ENCODE data around the gene RPUSD3. TPM values are rescaled to one million over a fixed set of nuclear protein-coding genes. Genes with fewer than 3 reads are reported as not detected.

The RPUSD3 gene
- total RNA-seq (10 to 100 TPM; 12.4 to 19.1 (median 14.5) TPM), polyA plus RNA-seq (10 to 100 TPM; 20.4 to 20.6 TPM)

GRCh38 chr3:9843715-9844438, at the start of gene RPUSD3:
Gene RPUSD3 (minus strand): TSS chr3:9844008. CDS start chr3:9843990, 18 bp downstream.
- FAIRE-seq (no peak), DNase-seq (peak; percentile 95 to 100 (median 99)), ATAC-seq (peak; percentile 99 to 100 (median 100))
- peaks cover 0 to 7% (median 5%) of the 10 kb centered on the region in 3 donors for H3K4me1 ChIP-seq
- intact Hi-C loops (cut with DNase I), result no loop called here
- H3K27me3 ChIP-seq, result no peaks in the 10 kb centered on the region
- H3K27ac ChIP-seq, result peak within 1 kb of the TSS; percentile 9 to 64 (median 59)
- H3K4me3 ChIP-seq, result peak within 1 kb of the TSS; percentile 40 to 64 (median 60)
- H3K36me3 ChIP-seq, result peaks cover 0 to 15% (median 0%) of the 10 kb centered on the region in 3 donors
- WGBS, 2 donors, result 0% methylated on average over 39 to 42 of the region's 42 CpGs
- no peaks in the 10 kb centered on the region for H3K9me3 ChIP-seq
- TF ChIP-seq CTCF (IDR thresholded peaks at IDR 0.05), result no peak

- FAIRE-seq, result no peak
Measured at GRCh38 chr3:9891072-9891622, 47.3 kb upstream of the RPUSD3 start.

GRCh38 chr3:9890249-9891071, 46.7 kb upstream of the RPUSD3 start, which contains the start of gene JAGN1:
Gene JAGN1 (plus strand): TSS chr3:9890610. CDS start chr3:9890723, 113 bp downstream.
- H3K36me3 ChIP-seq, result peaks cover 0 to 5% (median 0%) of the 10 kb centered on the region in 3 donors
- intact Hi-C loops (cut with DNase I), result no loop called here
- TF ChIP-seq CTCF (IDR thresholded peaks at IDR 0.05), result no peak
- peak within 1 kb of the TSS; percentile 49 to 94 (median 88) for H3K27ac ChIP-seq
- peaks cover 0 to 11% (median 3%) of the 10 kb centered on the region in 3 donors for H3K4me1 ChIP-seq
- no peaks in the 10 kb centered on the region for H3K27me3 ChIP-seq
- FAIRE-seq (no peak), ATAC-seq (peak; percentile 98 to 99 (median 98)), DNase-seq (peak; percentile 84 to 95 (median 88))
- WGBS, 2 donors, result 0% methylated on average over 59 to 62 of the region's 62 CpGs
- H3K9me3 ChIP-seq, result no peaks in the 10 kb centered on the region
- H3K4me3 ChIP-seq, result peak within 1 kb of the TSS; percentile 66 to 99 (median 98)

More at GRCh38 chr3:9891072-9891622, 47.3 kb upstream of the RPUSD3 start:
- intact Hi-C loops (cut with DNase I), result no loop called here
- WGBS, 2 donors, result 4 to 5% methylated on average over 12 of the region's 12 CpGs
- Histone ChIP-seq H3K36me3 (peaks cover 0 to 5% (median 0%) of the 10 kb centered on the region in 3 donors), H3K4me1 (peaks cover 0 to 11% (median 3%) of the 10 kb centered on the region in 3 donors), H3K9me3 (no peaks in the 10 kb centered on the region), H3K27me3 (no peaks in the 10 kb centered on the region), H3K4me3 (peak overlapping the region; percentile 66 to 99 (median 98)), H3K27ac (peak overlapping the region; percentile 49 to 94 (median 88))
- no peak for ATAC-seq
- TF ChIP-seq CTCF (IDR thresholded peaks at IDR 0.05), result no peak
- DNase-seq, result no peak

GRCh38 chr3:9889405-9889804, 45.6 kb upstream of the RPUSD3 start:
- no peak for TF ChIP-seq CTCF (IDR thresholded peaks at IDR 0.05)
- Histone ChIP-seq H3K4me3 (no peak overlapping the region), H3K27ac (no peak overlapping the region), H3K9me3 (no peaks in the 10 kb centered on the region), H3K36me3 (peaks cover 0 to 5% (median 0%) of the 10 kb centered on the region in 3 donors), H3K27me3 (no peaks in the 10 kb centered on the region), H3K4me1 (peaks cover 0 to 11% (median 3%) of the 10 kb centered on the region in 3 donors)
- 51 to 58% methylated on average over 5 of the region's 5 CpGs for WGBS, 2 donors
- DNase-seq (no peak), FAIRE-seq (no peak), ATAC-seq (no peak)
- intact Hi-C loops (cut with DNase I), result no loop called here

All from pancreas (tissue), 10 donors.